GM21825 (cell line): ENCODE results near the gene HAUS5.
"Not testable (repeated sequence)": the region's sequence is repeated elsewhere in the genome, so short reads cannot be mapped to it uniquely, and the experiment has no call there.

Experiments
- ATAC-seq: cut with Tn5 transposase; IDR thresholded peaks from one replicate; pipeline ENCODE4 v1.9.1; 2021; ENCODE audit warnings: mild to moderate bottlenecking, moderate library complexity; ENCODE audit not compliant: unreplicated experiment

HAUS5 gene

DNA sequence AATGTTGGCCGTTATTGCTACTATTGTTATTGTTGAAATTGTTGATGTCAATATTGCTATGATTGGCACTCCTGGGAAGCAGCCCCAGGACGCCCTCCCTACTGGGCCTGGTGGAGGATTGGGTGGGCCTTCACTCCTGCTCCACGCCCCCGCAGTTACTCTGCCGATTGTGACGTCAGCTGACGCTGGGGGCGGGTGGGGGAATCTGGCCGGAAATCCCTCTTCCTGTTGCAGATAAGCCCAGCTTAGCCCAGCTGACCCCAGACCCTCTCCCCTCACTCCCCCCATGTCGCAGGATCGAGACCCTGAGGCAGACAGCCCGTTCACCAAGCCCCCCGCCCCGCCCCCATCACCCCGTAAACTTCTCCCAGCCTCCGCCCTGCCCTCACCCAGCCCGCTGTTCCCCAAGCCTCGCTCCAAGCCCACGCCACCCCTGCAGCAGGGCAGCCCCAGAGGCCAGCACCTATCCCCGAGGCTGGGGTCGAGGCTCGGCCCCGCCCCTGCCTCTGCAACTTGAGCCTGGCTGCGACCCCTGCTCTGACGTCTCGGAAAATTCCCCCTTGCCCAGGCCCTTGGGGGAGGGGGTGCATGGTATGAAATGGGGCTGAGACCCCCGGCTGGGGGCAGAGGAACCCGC lies 29.1 kb downstream of the HAUS5 start, which contains the start of gene ETV2:
ETV2 (plus strand) TSS at position 231 of the 637 bp plus-strand sequence. CDS start 716 bp downstream, outside the sequence.
- ATAC-seq: no peak

- no peak for ATAC-seq
Measured at GRCh38 chr19:35642312-35642711, 29.8 kb downstream of the HAUS5 start.

DNA sequence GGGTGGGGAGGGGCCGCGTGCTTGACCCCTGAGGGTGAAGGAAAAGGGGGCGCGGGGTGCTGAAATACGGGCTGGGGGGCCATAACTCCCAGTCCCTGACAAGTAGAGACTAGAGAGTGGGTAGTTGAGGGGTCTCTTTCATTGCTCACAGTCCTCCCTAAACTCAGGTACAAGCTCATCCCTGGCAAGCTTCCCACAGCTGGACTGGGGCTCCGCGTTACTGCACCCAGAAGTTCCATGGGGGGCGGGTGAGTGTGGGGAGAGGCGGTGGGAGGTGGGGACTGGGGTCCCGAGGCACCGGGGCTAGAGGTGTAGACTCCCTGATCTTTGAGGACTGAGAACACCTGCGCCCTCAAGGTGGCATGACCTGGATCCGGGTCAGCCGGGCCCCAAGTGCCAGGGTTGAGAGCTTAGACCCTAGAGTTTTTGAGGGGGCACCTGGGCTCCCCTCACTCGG lies 30.3 kb downstream of the HAUS5 start:
- ATAC-seq: no peak

DNA sequence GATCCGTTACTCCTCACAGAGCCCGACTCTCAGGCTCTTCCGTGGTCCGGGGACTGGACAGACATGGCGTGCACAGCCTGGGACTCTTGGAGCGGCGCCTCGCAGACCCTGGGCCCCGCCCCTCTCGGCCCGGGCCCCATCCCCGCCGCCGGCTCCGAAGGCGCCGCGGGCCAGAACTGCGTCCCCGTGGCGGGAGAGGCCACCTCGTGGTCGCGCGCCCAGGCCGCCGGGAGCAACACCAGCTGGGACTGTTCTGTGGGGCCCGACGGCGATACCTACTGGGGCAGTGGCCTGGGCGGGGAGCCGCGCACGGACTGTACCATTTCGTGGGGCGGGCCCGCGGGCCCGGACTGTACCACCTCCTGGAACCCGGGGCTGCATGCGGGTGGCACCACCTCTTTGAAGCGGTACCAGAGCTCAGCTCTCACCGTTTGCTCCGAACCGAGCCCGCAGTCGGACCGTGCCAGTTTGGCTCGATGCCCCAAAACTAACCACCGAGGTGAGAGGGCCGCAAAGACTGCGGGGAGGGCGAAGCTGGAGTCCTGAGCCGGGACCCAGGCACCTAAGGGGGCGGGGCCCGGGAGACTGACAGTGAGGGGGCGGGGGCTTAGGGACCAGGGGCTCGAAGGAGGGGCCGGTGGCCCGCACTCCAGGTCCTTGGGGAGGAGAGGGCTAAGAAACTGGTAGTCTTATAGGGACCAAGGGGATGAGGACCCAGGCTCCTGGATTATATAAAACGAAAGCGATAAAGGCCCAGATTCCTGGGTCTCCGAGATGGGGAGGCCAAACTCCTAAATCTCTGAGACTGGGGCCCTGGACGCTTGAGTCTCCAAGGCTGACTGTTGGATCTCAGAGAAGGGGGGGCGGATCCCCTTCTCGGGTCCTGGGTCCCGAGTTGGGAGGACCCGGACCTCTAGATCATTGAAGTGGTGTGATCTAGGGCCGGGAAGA lies 31.0 kb downstream of the HAUS5 start:
- peak; percentile 33 for ATAC-seq

DNA sequence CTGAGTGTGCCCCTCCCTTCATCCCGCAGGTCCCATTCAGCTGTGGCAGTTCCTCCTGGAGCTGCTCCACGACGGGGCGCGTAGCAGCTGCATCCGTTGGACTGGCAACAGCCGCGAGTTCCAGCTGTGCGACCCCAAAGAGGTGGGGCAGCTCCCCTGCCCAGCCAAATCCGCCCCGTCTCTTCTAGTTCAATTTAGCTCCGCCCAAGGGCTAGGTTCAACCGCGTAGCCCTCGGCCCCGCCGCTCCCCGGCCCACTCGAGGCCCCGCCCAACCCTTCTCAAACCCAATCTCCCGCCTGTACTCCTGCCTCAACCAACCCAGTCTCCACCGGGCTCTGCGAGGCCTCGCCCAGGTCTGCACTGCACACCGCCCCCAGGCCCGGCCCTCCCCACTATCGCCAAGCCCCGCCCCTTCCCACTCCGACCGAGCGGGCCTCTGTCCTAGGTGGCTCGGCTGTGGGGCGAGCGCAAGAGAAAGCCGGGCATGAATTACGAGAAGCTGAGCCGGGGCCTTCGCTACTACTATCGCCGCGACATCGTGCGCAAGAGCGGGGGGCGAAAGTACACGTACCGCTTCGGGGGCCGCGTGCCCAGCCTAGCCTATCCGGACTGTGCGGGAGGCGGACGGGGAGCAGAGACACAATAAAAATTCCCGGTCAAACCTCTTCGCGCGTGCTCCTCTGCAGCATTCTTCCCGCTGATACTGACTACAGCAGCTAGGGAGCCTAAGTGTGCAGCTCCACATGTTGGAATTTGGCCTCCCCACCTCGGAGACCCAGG lies 31.9 kb downstream of the HAUS5 start:
- ATAC-seq: peak; percentile 67

DNA sequence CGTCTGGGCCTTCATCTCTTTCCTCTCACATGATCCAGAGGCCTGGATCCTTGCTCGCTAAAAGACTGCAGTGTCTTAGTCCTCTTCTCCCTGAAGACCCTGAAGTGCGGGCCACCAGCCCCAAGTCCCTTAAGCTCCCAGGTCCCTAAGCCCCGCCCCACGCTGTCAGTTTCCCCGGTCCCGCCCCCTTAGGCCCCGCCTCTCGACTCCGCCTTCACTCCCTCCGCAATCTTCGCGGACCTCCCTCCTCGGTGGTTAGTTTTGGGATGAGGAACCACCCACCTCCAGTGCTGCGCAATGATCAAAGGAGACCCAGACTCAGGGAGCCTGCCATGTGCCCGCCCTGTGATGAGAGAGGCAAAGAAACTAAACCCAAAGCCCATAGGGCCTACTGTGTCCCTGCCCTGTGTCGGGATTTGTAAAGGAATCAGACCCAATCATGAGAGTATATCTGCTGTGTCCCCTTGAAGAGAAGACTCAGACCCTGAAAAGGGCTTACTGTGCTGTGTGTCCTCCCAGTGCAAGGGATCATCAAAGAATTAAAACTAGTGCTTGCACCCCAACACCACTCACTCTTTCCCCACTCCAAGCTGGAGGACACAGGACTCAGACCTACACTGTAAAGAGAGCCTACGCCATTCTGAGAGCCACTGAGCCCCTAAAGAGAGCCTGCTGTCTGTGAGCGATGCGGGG lies 32.6 kb downstream of the HAUS5 start:
- ATAC-seq: no peak

DNA sequence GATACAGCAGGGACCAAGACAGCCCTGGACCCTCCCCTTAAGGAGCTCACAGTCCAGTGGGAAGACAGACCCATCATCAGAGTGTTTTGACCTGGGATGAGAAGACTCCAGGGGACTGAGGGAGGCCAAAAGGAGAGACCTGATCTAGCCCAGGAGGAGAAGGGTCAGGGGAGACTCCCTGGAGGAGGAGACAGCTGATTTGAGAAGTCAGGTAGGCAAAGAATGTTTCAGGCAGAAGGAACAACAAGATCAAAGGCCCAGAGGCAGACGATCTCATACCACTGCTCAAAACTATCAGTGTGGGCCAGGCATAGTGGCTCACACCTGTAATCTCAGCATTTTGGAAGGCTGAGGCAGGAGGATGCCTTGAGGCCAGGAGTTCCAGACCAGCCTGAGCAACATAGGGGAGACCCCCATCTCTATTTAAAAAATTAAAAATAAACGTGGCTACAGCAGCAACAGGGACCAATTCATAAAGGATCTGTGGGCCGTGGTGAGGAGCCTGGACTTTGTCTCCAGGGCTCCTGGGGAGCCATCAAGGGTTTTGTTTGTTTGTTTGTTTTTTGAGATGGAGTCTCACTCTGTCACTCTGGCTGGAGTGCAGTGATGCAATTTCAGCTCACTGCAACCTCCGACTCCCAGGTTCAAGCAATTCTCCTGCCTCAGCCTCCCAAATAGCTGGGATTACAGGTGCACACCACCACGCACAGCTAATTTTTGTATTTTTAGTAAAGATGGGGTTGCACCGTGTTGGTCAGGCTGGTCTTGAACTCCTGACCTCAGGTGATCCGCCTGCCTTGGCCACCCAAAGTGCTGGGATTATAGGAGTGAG lies 33.4 kb downstream of the HAUS5 start:
- ATAC-seq: no peak

DNA sequence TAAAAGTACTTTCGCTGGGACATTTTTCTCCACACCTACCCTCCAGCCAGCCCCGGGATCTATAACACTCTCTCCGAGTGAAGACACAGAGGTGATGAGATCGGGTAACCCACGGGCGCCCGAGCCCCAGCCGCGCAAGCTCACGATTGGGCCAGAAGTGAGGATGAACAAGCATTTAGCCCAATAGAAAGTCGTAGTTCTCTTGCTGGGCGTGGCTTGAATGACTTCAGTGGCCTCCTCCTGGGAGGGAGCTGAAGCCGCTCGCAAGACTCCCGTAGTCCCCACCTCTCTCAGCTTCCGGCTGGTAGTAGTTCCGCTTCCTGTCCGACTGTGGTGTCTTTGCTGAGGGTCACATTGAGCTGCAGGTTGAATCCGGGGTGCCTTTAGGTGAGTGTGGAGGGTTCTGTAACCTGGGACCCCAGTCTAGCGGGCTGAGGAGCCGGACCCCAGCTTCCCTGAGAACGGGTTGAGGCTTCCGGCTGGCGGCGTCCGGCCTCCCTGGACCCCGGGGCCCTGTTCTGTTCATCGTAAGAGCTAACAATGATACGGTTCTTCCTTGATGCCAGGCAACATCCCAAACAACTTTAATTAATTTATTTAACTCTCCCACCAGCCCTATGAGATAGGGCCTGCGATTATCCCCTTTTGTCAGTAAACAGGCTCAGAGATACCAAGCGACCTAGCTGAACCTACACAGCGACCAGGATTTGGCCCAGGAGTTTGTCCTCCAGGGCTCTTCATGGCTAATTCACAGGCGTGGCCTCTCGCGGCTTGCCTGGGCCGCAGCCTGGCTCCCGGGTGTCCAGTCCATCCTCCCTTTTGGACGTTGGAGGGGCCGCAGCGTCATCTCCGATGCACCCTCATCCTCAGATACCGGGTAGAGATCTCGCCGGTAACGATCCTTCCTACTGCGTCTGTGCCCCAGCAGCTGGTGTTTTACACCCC lies 35.8 kb downstream of the HAUS5 start, which contains the start of gene COX6B1:
COX6B1 (plus strand) TSS at position 307 of the 945 bp plus-strand sequence. CDS start 2,921 bp downstream, outside the sequence.
- peak; percentile 45 for ATAC-seq

DNA sequence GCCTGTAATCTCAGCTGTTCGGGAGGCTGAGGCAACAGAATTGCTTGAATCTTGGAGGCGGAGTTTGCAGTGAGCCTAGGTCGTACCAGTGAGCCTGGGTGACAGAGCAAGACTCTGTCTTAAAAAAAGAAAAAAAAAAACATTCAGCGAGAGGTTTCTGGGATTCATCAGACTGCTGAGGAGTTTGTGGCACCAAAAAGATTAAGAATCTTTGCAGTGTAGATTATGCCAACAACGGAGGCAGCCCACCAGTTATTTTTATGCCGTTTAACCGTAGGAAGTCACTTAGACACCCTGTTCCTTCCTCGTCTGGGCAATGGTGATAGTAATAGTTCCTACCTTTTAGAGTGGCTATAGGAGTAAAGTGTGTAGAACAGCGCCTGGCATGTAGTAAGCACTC lies 38.0 kb downstream of the HAUS5 start:
- ATAC-seq: no peak

DNA sequence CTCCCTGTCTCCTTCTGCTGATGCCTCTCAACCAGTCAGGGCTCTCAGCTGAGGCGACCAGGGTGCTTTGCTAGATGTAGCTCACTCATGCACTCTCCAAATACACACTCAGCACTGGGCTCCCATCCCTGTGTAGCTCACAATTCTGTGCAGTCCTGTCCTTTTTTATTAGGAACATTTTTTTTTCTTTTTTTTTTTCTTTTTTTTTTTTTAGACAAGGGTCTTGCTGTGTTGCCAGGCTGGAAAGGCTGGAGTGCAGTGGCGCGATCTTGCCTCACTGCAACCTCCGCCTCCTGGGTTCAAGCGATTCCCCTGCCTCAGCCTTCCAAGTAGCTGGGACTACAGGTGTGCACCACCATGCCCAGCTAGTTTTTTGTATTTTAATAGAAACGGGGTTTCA lies 42.3 kb downstream of the HAUS5 start:
- ATAC-seq: not testable (repeated sequence)

DNA sequence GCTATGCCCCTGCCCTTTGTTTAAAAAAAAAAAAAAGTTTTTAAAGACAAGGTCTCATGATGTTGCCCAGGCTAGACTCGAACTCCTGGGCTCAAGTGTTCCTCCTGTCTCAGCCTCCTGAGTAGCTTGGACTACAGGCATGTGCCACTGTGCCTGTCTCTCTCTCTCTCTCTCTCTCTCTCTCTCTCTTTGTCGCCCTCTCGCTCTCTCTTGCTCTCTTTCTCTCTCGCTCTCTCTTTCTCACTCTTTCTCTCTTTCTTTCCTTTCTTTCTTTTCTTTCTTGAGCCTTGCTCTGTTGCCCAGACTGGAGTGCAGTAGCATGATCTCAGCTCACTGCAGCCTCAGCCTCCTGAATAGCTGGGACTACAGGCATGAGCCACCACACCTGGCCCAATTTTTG lies 43.1 kb downstream of the HAUS5 start:
- no peak for ATAC-seq

- no peak for ATAC-seq
Measured at GRCh38 chr19:35656700-35657099, 44.2 kb downstream of the HAUS5 start.

GRCh38 chr19:35657904-35658700 lies 45.6 kb downstream of the HAUS5 start:
- ATAC-seq: no peak

DNA sequence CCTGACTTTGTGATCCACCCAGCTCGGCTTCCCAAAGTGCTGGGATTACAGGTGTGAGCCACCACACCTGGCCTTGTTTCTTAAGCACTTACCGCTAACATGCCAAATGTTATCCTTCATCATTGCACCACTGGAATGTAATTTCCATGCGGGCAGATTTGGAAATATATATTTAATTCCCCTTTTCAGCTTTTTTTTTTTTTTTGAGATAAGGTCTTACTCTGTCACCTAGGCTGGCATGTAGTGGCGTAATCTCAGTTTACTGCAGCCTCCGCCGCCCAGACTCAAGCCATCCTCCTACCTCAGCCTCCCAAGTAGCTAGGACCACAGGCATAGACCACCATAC lies 49.4 kb downstream of the HAUS5 start:
- ATAC-seq: no peak

- ATAC-seq: no peak
Measured at GRCh38 chr19:35663981-35664380, 51.4 kb downstream of the HAUS5 start.

- no peak for ATAC-seq
Measured at GRCh38 chr19:35665157-35665556, 52.6 kb downstream of the HAUS5 start.

DNA sequence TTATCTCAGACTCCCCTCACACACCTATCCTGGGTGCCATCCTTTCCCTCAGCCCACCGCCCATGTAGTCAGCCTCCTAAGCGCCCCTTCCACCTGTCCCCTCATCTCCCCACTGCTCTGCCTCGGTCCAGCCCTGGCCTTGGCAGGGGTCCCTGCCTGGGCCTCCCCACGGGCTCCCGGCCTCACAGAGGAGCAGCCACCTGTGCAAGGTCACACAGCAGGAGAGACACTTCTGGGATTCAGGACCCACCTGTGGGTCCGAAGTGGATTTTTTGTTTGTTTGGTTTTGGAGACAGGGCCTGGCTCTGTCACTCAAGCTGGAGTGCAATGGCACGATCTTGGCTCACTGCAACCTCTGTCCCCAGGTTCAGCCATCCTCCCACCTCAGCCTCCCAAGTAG lies 53.1 kb downstream of the HAUS5 start:
- ATAC-seq: no peak
